NCI-H774 (cell line): ENCODE results near the gene ZSWIM2.
A peak's percentile ranks its signal among the peaks of the same experiment; 100 is the strongest.
"Not testable (repeated sequence)": the region's sequence is repeated elsewhere in the genome, so short reads cannot be mapped to it uniquely, and the experiment has no call there.

Experiments used
- DNase-seq: peaks from one replicate; lab custom pipeline; 2025; lab: John Stamatoyannopoulos, UW

The ZSWIM2 gene

DNA sequence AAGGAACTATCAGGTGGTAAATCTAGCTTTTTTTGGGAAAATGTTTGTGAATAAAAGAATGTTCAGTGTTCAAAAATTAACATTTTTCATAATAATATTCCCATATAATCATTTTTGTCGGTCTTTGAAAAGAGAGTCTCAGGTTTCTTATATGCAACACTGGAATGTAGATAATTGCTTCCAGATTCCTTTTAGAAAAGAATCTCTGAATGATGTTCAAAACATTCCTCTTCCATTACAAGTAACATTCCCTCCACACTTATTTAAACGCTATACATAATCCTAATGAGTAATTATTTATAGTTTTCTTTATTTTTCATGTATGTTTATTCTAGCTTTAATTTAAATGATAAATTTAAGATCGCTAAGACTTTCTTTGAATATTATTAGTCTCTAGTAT, 7.0 kb downstream of the ZSWIM2 start:
- no peak for DNase-seq

DNA sequence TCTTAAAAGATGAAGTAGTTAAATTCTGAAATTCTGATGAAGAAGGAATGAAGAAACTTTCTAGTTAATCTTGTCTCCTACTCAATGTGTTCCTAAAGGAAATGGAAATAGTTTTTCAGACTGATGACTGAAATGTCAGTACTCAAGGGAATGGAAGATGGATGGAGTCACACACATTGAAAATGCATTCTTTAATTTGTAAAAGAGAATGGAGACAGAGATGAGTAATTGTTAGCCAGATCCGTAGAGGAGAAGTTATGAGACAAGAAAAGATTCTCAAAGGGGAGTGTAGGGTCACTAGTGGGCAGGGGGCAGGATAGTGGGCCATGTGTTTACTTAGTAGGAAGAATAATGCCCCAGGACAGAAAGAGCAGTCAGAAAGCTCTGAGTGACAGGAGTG, 13.3 kb downstream of the ZSWIM2 start:
- DNase-seq, result no peak

DNA sequence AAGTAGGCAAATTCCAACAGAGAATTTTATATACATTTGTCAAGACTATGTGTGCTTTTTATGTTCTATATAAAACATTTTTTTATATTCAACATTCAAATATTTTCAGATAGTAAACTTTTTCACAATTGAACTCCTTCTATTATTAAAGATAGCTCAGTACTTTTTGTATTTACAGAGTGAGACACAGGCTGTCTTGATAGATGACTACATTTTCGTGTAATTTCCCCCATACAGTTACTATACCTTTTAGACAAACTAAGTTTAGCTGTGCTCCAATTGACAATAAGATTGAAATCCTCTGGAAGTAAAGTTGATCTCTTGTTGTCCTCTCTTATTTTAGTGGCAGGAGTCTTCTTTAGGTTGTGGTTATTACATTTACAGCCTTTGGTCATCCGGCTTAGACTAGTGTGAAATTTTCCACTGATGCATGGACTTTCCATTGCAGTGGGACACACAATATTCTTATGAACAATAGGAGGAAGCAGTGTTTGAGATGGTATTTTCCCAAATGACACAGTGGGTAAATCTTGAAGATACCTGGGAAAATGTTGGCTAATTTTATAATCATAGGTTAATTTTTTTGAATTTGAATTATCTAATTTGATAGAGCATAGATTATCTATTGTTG, 21.0 kb downstream of the ZSWIM2 start:
- no peak for DNase-seq

DNA sequence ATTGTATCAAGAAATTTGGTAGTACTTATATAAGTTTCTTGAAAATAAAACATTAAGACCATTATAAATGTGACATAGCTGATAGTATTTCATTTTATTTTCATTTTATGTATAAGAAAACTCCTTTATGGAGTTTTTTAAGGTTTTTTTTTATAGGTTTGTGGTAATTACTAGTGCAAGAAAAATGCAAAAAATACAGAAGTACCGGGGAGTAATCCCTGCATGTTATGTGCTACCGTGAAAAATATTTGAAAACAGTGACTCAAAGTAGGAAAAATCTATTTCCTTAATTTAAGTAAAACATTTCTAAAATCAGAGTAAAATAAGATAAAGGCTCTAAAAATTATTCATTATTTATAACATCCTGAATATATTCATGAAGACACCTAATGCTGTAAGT, 21.6 kb downstream of the ZSWIM2 start:
- DNase-seq, result no peak

DNA sequence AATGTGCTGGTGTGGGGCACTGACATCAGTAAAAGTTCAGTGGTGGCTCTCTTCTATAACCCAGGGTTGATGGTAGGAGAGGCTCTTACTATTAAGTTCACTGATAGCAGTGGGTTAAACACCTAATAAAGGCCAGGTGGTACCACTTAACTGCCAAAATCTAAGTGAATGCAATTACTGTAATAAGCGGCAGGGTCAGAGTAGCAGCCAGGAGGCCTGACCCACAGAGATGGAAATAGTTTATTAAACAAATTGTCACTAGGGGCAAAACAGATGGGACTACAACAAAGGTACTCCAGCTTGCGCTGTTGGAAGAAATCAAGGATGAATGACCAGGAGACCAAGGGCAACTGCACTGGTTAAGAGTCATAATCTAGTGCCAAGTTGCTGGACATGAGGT, 26.6 kb downstream of the ZSWIM2 start:
- peak; percentile 15 for DNase-seq

DNA sequence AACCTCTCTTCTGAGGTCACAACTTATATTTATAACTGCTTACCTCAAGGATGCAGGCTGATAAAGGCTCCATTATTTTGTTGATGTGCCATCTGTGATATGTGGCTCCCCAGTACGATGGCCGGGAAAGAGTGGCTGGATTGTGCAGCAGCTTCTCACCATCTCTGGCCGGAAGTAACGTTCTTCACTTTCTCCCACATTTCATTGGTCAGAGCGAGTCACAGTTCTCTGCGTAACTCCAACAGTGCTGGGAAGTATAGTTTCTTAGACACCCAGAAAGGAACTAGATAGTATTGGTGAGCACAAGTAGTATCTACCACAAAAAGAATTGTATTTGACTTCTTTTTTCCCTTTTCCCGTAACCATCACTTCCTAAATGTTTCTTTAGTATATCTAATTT, 28.7 kb downstream of the ZSWIM2 start:
- DNase-seq, result peak; percentile 27

DNA sequence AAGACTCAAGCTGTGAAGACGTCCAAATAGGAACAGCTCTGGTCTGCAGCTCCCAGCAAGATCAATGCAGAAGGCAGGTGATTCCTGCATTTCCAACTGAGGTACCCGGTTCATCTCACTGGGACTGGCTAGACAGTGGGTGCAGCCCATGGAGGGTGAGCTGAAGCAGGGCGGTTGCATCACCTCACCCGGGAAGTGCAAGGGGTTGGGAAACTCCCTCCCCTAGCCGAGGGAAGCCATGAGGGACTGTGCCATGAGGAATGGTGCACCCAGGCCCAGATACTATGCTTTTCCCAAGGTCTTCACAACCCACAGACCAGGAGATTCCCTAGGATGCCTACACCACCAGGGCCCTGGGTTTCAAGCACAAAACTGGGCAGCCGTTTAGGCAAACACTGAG, 37.2 kb downstream of the ZSWIM2 start:
- not testable (repeated sequence) for DNase-seq

DNA sequence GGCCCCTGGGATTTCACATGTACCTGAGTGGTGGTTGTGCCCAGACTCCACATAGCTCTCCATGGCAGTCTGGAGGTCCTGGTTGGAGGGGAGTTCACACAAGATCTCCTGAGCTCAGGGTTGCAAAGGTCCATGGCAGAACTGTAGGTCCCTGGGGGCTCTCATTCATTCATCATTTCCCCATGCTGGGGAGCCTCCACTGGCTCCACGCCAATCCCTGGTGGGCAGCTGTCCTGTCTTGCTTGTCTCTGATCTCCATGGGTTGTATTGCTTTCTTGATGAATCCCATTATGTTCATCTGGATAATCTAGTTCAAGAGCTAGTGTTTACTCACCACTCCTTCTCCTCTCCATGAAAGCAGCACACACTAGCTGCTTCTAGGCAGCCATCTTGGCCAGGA, 42.4 kb downstream of the ZSWIM2 start:
- DNase-seq, result no peak

DNA sequence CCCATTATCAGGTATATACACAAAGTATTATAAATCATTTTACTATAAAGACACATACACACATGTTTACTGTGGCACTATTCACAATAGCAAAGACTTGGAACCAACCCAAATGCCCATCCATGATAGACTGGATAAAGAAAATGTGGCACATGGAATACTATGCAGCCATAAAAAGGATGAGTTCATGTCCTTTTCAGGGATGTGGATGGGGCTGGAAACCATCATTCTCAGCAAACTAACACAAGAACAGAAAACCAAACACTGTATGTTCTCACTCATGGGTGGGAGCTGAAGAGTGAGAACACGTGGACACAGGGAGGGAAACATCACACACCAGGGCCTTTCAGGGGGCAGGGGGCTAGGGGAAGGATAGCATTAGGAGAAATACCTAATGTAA, 50.4 kb downstream of the ZSWIM2 start:
- DNase-seq, result not testable (repeated sequence)

DNA sequence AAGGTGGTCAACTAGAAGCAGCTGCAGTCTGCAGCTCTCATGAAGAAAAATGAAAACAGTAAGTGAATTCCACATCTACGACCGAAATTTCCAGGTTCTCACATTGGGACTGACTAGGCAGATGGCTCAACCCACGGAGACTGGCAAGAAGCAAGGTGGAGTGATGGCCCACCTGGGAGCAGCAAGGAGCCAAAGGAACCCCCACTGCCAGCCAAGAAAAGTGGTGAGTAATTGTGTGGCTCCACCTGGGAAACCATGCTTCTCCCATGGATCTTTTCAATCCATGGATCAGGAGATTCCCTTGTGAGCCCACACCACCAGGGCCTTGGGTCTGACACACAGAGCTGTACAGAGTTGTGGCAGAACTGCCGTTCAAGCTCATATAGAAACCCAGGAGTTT, 64.0 kb downstream of the ZSWIM2 start:
- no peak for DNase-seq

DNA sequence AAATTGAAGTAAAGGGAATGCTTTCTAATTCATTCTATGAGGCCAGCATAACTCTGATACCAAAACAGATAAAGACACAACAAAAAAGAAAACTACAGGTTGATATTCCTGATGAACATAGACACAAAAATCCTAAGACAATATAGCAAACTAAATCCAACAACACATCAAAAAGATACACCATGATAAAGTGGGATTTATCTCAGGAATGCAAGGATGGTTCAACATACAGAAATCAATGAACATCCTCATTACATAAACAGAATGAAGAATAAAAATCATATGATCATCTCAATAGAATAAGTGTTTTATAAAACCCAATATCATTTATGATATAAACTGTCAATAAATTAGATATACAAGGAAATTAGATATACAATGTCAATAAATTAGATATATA, 65.7 kb downstream of the ZSWIM2 start:
- no peak for DNase-seq

DNA sequence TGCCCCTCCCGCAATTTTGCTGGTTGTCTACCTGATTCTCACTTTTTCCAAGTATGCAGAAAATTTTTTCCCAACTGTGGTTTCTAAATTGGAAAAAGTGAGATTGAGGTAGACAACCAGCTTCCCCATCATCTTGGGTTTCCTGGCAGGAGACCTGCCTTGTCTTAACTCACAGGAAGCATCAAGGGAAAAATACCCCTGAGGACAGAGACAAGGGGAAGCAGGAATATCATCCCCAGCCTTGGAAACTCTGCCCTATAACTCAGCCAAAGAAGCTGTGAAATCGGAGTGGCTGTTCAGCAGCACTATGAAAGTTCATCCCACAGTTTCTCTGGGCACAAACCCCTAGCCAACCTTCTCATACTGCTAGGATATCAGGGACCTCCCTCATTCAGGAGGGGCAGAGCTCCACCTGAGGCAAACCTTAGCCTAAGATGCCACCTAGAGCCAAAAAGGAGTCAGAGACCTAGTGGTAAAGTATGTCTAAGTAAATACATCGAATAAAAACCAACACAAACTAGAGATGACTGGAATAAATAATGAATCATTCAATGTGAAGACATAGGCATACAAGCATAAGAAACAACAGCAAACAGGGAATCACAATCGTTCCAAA, 68.2 kb downstream of the ZSWIM2 start:
- no peak for DNase-seq
